WTC11 (cell line): ENCODE results near the gene AAGAB. TPM values are rescaled to one million over a fixed set of nuclear protein-coding genes. Genes with fewer than 3 reads are reported as not detected.

Experiments used
- ATAC-seq: fragments of 200-7000 bp; cut with Tn5 transposase; 2 replicates; pipeline ENCODE4 v1.10.0; 2021; ENCODE audit warnings: mild to moderate bottlenecking, moderate library complexity
- CTCF ChIA-PET: fragments of 300-600 bp; sonication (Branson Sonifier 250); formaldehyde crosslinking; loops from one replicate; lab custom pipeline; 2021; ENCODE audit warnings: antibody characterized with exemption; lab: Charles Lee
- POLR2A ChIA-PET: fragments of 350-600 bp; sonication (Branson Sonifier 250); formaldehyde crosslinking; loops from one replicate; lab custom pipeline; 2021; ENCODE audit warnings: antibody characterized with exemption; lab: Charles Lee
- DNase-seq: peaks from one replicate; pipeline ENCODE4 v3.0.0; 2021; ENCODE audit warnings: low spot score
- H3K27ac Mint-ChIP-seq: 2 replicates; pipeline ENCODE4 v1.8.0; 2021; ENCODE audit warnings: mixed read lengths
- H3K27me3 Mint-ChIP-seq: 2 replicates; pipeline ENCODE4 v1.8.0; 2021; ENCODE audit warnings: low read depth, mild to moderate bottlenecking, moderate library complexity, mixed read lengths
- H3K36me3 Mint-ChIP-seq: 2 replicates; pipeline ENCODE4 v1.8.0; 2021; ENCODE audit warnings: mixed read lengths
- H3K4me1 Mint-ChIP-seq: 2 replicates; pipeline ENCODE4 v1.8.0; 2022; ENCODE audit warnings: mixed read lengths
- H3K4me3 Mint-ChIP-seq: 2 replicates; pipeline ENCODE4 v1.8.0; 2021; ENCODE audit warnings: mild to moderate bottlenecking, moderate library complexity, mixed read lengths
- H3K9me3 Mint-ChIP-seq: 2 replicates; pipeline ENCODE4 v1.8.0; 2021; ENCODE audit warnings: mixed read lengths
- ATF1 ChIP-seq: sonication (generic); formaldehyde crosslinking; IDR thresholded peaks from 2 replicates; pipeline ENCODE4 v1.8.1; 2023; ENCODE audit warnings: mild to moderate bottlenecking, moderate library complexity, missing genetic modification reagents
- CREB1 ChIP-seq: sonication (generic); formaldehyde crosslinking; IDR thresholded peaks from 2 replicates; pipeline ENCODE4 v1.8.0; 2023; ENCODE audit warnings: mild to moderate bottlenecking, missing genetic modification reagents
- ELF4 ChIP-seq: sonication (generic); formaldehyde crosslinking; IDR thresholded peaks from 2 replicates; pipeline ENCODE4 v1.8.1; 2022; ENCODE audit warnings: low read depth, mild to moderate bottlenecking, moderate library complexity, missing genetic modification reagents
- FOXP1 ChIP-seq: sonication (generic); formaldehyde crosslinking; IDR thresholded peaks from 2 replicates; pipeline ENCODE4 v1.8.0; 2022; ENCODE audit warnings: missing genetic modification reagents, mild to moderate bottlenecking, moderate library complexity, borderline replicate concordance
- GRHL2 ChIP-seq: fragments of 250-450 bp; sonication (Bioruptor Pico); IDR thresholded peaks from 2 replicates; pipeline ENCODE4 v1.8.0; 2022; ENCODE audit warnings: mild to moderate bottlenecking, moderate library complexity; ENCODE audit not compliant: insufficient replicate concordance, severe bottlenecking
- IRF2 ChIP-seq: sonication (generic); formaldehyde crosslinking; IDR thresholded peaks from 2 replicates; pipeline ENCODE4 v1.8.0; 2022; ENCODE audit warnings: low read depth, missing genetic modification reagents, borderline replicate concordance
- JUN ChIP-seq: sonication (generic); formaldehyde crosslinking; IDR thresholded peaks from 2 replicates; pipeline ENCODE4 v1.8.0; 2023; ENCODE audit warnings: mild to moderate bottlenecking, missing genetic modification reagents
- KAT7 ChIP-seq: sonication (generic); formaldehyde crosslinking; IDR thresholded peaks from 2 replicates; pipeline ENCODE4 v1.8.1; 2023; ENCODE audit warnings: missing genetic modification reagents, mild to moderate bottlenecking, borderline replicate concordance
- MYBL2 ChIP-seq: sonication (generic); formaldehyde crosslinking; IDR thresholded peaks from 2 replicates; pipeline ENCODE4 v1.8.1; 2023; ENCODE audit warnings: mild to moderate bottlenecking, moderate library complexity, missing genetic modification reagents
- NFATC4 ChIP-seq: fragments of 250-450 bp; sonication (Bioruptor Pico); IDR thresholded peaks from 2 replicates; pipeline ENCODE4 v1.9.0; 2021; ENCODE audit warnings: mild to moderate bottlenecking
- SMAD3 ChIP-seq: sonication (generic); formaldehyde crosslinking; IDR thresholded peaks from 2 replicates; pipeline ENCODE4 v1.8.0; 2022; ENCODE audit warnings: missing genetic modification reagents, mild to moderate bottlenecking, borderline replicate concordance
- ZNF121 ChIP-seq: sonication (generic); formaldehyde crosslinking; IDR thresholded peaks from 2 replicates; pipeline ENCODE4 v1.8.0; 2023; ENCODE audit warnings: missing genetic modification reagents
- ZNF423 ChIP-seq: fragments of 250-450 bp; sonication (Bioruptor Pico); IDR thresholded peaks from 2 replicates; pipeline ENCODE4 v2.1.2; 2022; ENCODE audit warnings: mild to moderate bottlenecking, moderate library complexity
- total RNA-seq: library from RNA; stranded (reverse); gene quantifications from 3 replicates; pipeline ENCODE4 v1.2.3, GENCODE V29; 2021
- TF ChIP-seq, protein P1 (sequence below): sonication (generic); formaldehyde crosslinking; IDR thresholded peaks from 2 replicates; pipeline ENCODE4 v1.8.1; 2022; ENCODE audit warnings: low read depth, mild to moderate bottlenecking, moderate library complexity, missing genetic modification reagents, borderline replicate concordance
- TF ChIP-seq, protein P2 (sequence below): fragments of 250-450 bp; sonication (Bioruptor Pico); conservative IDR thresholded peaks from 2 replicates; pipeline ENCODE4 v1.9.0; 2021; ENCODE audit warnings: mild to moderate bottlenecking
- TF ChIP-seq, protein P3 (sequence below): sonication (generic); formaldehyde crosslinking; IDR thresholded peaks from 2 replicates; pipeline ENCODE4 v1.8.1; 2022; ENCODE audit warnings: low read depth, missing genetic modification reagents, borderline replicate concordance
- TF ChIP-seq, protein P4 (sequence below): sonication (generic); formaldehyde crosslinking; IDR thresholded peaks from 2 replicates; pipeline ENCODE4 v1.8.1; 2023; ENCODE audit warnings: mild to moderate bottlenecking, missing genetic modification reagents

AAGAB gene
- total RNA-seq, 1 experiment from 2014 or later, result 41.7 TPM

DNA sequence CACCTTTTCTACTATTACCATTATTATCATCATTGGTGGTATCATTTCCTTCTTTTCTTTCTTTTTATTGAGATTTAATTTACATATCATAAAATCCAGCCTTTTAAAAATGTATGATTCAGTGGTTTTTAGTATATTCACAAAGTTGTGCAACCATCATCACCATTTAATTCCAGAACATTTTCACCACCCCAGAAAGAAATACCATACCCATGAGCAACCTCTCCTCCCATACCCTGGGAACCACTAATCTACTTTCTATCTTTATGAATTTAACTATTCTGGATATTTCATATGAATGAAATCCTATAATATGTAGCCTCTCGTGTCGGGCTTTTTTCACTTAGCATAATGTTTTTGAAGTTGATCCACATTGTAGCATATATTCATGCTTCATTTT, 29.1 kb downstream of the AAGAB start (continued):
- TF ChIP-seq, protein P1, sequence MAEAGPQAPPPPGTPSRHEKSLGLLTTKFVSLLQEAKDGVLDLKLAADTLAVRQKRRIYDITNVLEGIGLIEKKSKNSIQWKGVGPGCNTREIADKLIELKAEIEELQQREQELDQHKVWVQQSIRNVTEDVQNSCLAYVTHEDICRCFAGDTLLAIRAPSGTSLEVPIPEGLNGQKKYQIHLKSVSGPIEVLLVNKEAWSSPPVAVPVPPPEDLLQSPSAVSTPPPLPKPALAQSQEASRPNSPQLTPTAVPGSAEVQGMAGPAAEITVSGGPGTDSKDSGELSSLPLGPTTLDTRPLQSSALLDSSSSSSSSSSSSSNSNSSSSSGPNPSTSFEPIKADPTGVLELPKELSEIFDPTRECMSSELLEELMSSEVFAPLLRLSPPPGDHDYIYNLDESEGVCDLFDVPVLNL (CRISPR knock-in tag), result no peak
- TF ChIP-seq GRHL2 (CRISPR knock-in tag) (no peak), ZNF121 (no peak), ELF4 (no peak), ATF1 (CRISPR knock-in tag) (no peak), CREB1 (no peak)
- TF ChIP-seq, protein P2, sequence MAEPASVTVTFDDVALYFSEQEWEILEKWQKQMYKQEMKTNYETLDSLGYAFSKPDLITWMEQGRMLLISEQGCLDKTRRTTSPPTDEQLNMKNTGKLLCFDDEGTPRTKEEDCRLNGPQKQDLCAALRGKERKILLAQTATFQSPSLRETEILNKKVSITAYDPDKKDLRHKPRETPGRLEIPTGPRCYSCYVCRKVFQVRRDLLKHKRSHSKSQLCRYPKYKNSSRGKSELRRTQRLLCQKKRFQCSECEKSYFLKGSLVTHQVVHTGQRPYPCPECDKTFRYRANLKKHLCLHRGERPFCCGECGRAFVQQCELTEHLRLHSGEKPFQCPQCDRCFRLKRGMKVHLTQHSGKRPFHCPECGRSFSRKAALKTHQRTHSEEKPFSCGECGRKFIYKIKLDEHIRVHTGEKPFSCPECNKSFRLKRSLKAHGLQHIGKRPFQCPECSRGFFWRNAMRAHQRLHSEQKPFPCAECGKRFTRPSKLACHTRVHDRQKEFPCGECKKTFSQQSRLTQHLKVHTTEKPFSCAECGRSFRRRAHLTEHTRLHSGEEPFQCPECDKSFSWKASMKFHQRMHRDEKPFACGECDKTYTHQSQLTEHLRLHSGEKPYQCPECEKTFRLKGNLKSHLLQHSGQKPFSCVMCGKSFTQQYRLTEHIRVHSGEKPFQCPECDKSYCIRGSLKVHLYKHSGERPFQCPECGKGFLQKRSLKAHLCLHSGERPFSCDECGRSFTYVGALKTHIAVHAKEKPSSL, result no peak

DNA sequence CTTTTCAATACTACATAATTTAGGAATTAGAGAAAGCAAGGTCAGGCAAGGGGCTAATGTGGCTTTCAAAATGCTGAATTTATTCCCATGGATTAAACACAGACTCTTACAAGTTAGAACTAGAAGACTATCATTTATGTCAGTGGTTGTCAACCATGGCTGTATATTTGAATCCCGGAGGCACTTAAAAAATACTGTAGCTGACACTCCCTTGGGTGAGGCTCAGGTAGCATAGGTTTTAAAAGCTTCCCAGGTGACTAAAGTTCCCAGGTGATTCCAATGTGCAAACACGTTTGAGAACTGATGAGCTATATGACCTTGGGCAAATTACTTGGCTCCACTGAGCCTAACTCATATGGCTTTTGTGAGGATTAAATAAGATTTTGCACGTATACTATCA, 29.6 kb downstream of the AAGAB start:
- ATAC-seq (no peak), DNase-seq (no peak)
- H3K27ac Mint-ChIP-seq, result no peak overlapping the region
- H3K4me1 Mint-ChIP-seq, result no peaks in the 10 kb centered on the region
- 0 out of 2 replicates have a peak, but pooled peaks cover under 1% of the 10 kb centered on the region for H3K36me3 Mint-ChIP-seq
- CTCF ChIA-PET, result no interaction called here
- H3K4me3 Mint-ChIP-seq, result no peak overlapping the region
- TF ChIP-seq IRF2 (CRISPR knock-in tag) (no peak), FOXP1 (no peak), MYBL2 (CRISPR knock-in tag) (no peak), ELF4 (no peak)
- H3K27me3 Mint-ChIP-seq, result no peaks in the 10 kb centered on the region
- POLR2A ChIA-PET, result interaction anchor here (0.7 kb wide), 1 partner anchor 8 kb away, joined by 3 read pairs; no protein-coding TSS in a partner anchor
- H3K9me3 Mint-ChIP-seq, result no peaks in the 10 kb centered on the region

DNA sequence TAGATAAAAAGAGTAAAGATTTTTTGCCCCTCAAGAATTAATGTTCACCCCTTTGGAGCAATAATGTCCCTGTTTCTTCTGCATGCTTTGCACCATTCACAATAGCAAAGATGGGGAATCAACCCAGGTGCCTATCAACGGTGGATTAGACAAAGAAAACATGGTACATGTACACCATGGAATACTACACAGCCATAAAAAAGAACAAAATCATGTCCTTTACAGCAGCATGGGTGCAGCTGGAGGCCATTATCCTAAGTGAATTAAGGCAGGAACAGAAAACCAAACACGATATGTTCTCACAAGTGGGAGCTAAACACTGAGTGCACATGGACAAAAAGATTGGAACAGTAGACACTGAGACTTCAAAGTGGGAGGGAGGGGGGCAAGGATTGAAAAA, 35.2 kb downstream of the AAGAB start:
- ChIA-PET CTCF (no interaction called here), POLR2A (no interaction called here)
- DNase-seq (no peak), ATAC-seq (no peak)
- peaks cover 3% of the 10 kb centered on the region; the same call in 1 of the 2 replicates for H3K9me3 Mint-ChIP-seq
- TF ChIP-seq, protein P3, sequence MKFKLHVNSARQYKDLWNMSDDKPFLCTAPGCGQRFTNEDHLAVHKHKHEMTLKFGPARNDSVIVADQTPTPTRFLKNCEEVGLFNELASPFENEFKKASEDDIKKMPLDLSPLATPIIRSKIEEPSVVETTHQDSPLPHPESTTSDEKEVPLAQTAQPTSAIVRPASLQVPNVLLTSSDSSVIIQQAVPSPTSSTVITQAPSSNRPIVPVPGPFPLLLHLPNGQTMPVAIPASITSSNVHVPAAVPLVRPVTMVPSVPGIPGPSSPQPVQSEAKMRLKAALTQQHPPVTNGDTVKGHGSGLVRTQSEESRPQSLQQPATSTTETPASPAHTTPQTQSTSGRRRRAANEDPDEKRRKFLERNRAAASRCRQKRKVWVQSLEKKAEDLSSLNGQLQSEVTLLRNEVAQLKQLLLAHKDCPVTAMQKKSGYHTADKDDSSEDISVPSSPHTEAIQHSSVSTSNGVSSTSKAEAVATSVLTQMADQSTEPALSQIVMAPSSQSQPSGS (CRISPR knock-in tag), result no peak
- TF ChIP-seq KAT7 (CRISPR knock-in tag) (no peak), SMAD3 (CRISPR knock-in tag) (no peak), NFATC4 (CRISPR knock-in tag) (no peak), ELF4 (no peak), JUN (CRISPR knock-in tag) (no peak), ZNF423 (CRISPR knock-in tag) (no peak)
- TF ChIP-seq, protein P1 (CRISPR knock-in tag), result no peak
- TF ChIP-seq, protein P4, sequence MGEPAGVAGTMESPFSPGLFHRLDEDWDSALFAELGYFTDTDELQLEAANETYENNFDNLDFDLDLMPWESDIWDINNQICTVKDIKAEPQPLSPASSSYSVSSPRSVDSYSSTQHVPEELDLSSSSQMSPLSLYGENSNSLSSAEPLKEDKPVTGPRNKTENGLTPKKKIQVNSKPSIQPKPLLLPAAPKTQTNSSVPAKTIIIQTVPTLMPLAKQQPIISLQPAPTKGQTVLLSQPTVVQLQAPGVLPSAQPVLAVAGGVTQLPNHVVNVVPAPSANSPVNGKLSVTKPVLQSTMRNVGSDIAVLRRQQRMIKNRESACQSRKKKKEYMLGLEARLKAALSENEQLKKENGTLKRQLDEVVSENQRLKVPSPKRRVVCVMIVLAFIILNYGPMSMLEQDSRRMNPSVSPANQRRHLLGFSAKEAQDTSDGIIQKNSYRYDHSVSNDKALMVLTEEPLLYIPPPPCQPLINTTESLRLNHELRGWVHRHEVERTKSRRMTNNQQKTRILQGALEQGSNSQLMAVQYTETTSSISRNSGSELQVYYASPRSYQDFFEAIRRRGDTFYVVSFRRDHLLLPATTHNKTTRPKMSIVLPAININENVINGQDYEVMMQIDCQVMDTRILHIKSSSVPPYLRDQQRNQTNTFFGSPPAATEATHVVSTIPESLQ (CRISPR knock-in tag), result no peak
- no peak overlapping the region for H3K27ac Mint-ChIP-seq
- no peaks in the 10 kb centered on the region for H3K4me1 Mint-ChIP-seq
- H3K36me3 Mint-ChIP-seq, result peaks cover 4% of the 10 kb centered on the region
- H3K4me3 Mint-ChIP-seq, result no peak overlapping the region
- H3K27me3 Mint-ChIP-seq, result no peaks in the 10 kb centered on the region
